ENCODE results near the gene NIT1.

DNA sequence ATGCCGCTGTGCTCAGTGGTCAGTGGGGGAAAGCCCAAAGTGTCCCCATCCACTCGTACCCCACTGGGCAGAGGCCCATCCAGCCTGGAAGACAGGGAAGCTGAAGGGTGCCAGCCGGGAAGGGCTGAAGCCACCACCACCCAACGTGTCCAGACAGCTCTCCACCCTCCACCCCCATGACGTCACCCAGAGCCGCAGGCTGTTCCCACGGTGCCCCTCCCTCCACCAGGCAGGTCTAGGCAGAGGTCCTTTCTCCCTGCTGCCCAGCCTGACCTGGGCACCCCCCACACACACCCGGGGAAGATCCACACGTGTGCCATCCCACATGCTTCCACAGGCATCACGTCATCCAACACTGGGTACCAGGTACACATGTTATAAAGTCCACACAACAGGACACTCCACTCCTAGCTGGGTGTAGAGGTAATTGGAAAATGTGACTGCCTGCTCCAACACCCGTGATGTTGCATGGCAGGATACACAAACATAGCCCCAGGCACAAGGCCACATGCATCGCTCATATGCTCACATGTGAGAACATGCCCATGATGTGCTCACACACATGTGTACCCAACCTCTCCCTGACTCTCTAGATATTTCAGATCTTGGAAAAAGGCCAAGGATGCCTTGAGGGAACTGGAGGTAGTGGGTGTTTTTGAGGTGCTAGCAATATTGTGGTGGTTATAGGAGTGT is 43.1 kb upstream of the NIT1 start:
- TF ChIP-seq POLR2A (IDR thresholded peaks at IDR 0.05) (no peak), EP300 (IDR thresholded peaks at IDR 0.05) (no peak)
- TF ChIP-seq, protein P1, sequence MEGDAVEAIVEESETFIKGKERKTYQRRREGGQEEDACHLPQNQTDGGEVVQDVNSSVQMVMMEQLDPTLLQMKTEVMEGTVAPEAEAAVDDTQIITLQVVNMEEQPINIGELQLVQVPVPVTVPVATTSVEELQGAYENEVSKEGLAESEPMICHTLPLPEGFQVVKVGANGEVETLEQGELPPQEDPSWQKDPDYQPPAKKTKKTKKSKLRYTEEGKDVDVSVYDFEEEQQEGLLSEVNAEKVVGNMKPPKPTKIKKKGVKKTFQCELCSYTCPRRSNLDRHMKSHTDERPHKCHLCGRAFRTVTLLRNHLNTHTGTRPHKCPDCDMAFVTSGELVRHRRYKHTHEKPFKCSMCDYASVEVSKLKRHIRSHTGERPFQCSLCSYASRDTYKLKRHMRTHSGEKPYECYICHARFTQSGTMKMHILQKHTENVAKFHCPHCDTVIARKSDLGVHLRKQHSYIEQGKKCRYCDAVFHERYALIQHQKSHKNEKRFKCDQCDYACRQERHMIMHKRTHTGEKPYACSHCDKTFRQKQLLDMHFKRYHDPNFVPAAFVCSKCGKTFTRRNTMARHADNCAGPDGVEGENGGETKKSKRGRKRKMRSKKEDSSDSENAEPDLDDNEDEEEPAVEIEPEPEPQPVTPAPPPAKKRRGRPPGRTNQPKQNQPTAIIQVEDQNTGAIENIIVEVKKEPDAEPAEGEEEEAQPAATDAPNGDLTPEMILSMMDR (IDR thresholded peaks at IDR 0.05) = no peak
